ENCODE data around the gene EPHA6. TPM values are rescaled to one million over a fixed set of nuclear protein-coding genes. Genes with fewer than 3 reads are reported as not detected.

Gene EPHA6
- total RNA-seq, 2 donors from 2014 or later = 0.52 to 2.0 TPM

GRCh38 chr3:97102641-97103040 is 288.2 kb downstream of the EPHA6 start:
- H3K27me3 ChIP-seq = no peaks in the 10 kb centered on the region
- ATAC-seq (no peak), DNase-seq (no peak)
- intact Hi-C loops (cut with DNase I) = no loop called here
- no peaks in the 10 kb centered on the region for H3K4me1 ChIP-seq
- no peak overlapping the region for H3K27ac ChIP-seq
- H3K36me3 ChIP-seq (replicated peaks in 1 of 2; ENCODE audit: insufficient read depth in 1 of 2, low read depth in 2 of 2) = no peaks in the 10 kb centered on the region
- TF ChIP-seq CTCF (IDR thresholded peaks at IDR 0.05) = no peak
- no peak for TF ChIP-seq POLR2A (IDR thresholded peaks at IDR 0.05)
- no peak overlapping the region for H3K4me3 ChIP-seq
- no peaks in the 10 kb centered on the region for H3K9me3 ChIP-seq

- intact Hi-C loops (cut with DNase I) = no loop called here
- ATAC-seq (no peak), DNase-seq (no peak)
- WGBS, 2 donors = 49 to 54% methylated on average over 4 of the region's 4 CpGs
- H3K9me3 ChIP-seq = no peaks in the 10 kb centered on the region
- no peaks in the 10 kb centered on the region for H3K27me3 ChIP-seq
- H3K36me3 ChIP-seq (replicated peaks in 1 of 2; ENCODE audit: insufficient read depth in 1 of 2, low read depth in 2 of 2) = no peaks in the 10 kb centered on the region
- TF ChIP-seq POLR2A (IDR thresholded peaks at IDR 0.05) (no peak), CTCF (IDR thresholded peaks at IDR 0.05) (no peak)
- H3K4me3 ChIP-seq = no peak overlapping the region
- no peaks in the 10 kb centered on the region for H3K4me1 ChIP-seq
- H3K27ac ChIP-seq = no peak overlapping the region
Observed at GRCh38 chr3:97105989-97106651, 291.7 kb downstream of the EPHA6 start.

DNA sequence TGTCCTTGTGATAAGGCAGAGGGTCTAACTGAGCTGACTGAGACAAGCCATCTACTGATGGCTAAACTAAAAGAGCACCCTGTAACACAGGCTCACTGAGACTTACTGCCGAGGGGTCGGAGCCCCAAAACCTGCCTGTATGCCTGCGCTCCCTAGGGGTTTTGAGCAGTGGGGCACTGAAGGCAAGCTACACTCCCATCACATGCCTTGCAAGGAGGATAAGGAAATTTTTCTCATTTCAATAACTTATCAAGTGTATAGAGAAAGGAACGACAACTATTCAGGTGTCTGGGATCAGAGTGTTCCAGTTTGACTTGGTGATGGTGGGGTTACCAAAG is 292.2 kb downstream of the EPHA6 start:
- Histone ChIP-seq H3K4me1 (no peaks in the 10 kb centered on the region), H3K4me3 (no peak overlapping the region), H3K27me3 (no peaks in the 10 kb centered on the region), H3K36me3 (replicated peaks in 1 of 2; ENCODE audit: insufficient read depth in 1 of 2, low read depth in 2 of 2) (no peaks in the 10 kb centered on the region), H3K27ac (no peak overlapping the region), H3K9me3 (no peaks in the 10 kb centered on the region)
- 71 to 82% methylated on average over 4 of the region's 4 CpGs for WGBS, 2 donors
- TF ChIP-seq CTCF (IDR thresholded peaks at IDR 0.05) = no peak
- no peak for TF ChIP-seq POLR2A (IDR thresholded peaks at IDR 0.05)
- no peak for ATAC-seq
- DNase-seq = no peak
- intact Hi-C loops (cut with DNase I) = no loop called here

DNA sequence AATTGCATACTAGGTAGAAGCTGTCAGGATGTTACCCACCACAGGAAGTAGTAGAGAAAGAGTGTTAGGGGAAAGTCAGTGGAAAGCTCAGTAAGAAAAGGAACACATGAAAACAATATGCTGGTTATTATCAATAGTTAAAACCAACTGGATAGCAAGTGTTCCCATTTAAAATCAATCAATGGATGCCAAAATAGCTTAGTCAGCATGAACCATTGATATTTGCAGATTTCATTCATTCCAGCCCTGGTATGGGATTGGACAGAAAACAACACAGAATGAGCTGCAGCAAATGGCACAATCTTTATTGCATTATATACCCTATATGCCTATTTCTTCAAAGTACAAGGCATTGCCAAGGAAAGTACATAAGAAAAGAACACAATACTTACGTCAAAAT is 293.7 kb downstream of the EPHA6 start:
- no peak for TF ChIP-seq POLR2A (IDR thresholded peaks at IDR 0.05)
- TF ChIP-seq CTCF (IDR thresholded peaks at IDR 0.05) = no peak
- WGBS, 2 donors = 56 to 63% methylated on average over 1 of the region's 1 CpG
- intact Hi-C loops (cut with DNase I) = no loop called here

GRCh38 chr3:97111244-97111643 is 296.9 kb downstream of the EPHA6 start:
- intact Hi-C loops (cut with DNase I) = no loop called here
- no peak overlapping the region for H3K27ac ChIP-seq
- WGBS, 2 donors = 76 to 81% methylated on average over 1 of the region's 1 CpG
- H3K4me3 ChIP-seq = no peak overlapping the region
- H3K36me3 ChIP-seq (replicated peaks in 1 of 2; ENCODE audit: insufficient read depth in 1 of 2, low read depth in 2 of 2) = no peaks in the 10 kb centered on the region
- H3K27me3 ChIP-seq = no peaks in the 10 kb centered on the region
- ATAC-seq (no peak), DNase-seq (no peak)
- no peaks in the 10 kb centered on the region for H3K4me1 ChIP-seq
- TF ChIP-seq CTCF (IDR thresholded peaks at IDR 0.05) (no peak), POLR2A (IDR thresholded peaks at IDR 0.05) (no peak)
- H3K9me3 ChIP-seq = no peaks in the 10 kb centered on the region

More for the DNA sequence above, 293.7 kb downstream of the EPHA6 start:
- Histone ChIP-seq H3K9me3 (no peaks in the 10 kb centered on the region), H3K4me3 (no peak overlapping the region), H3K36me3 (replicated peaks in 1 of 2; ENCODE audit: insufficient read depth in 1 of 2, low read depth in 2 of 2) (no peaks in the 10 kb centered on the region), H3K27ac (no peak overlapping the region), H3K27me3 (no peaks in the 10 kb centered on the region), H3K4me1 (no peaks in the 10 kb centered on the region)
- DNase-seq (no peak), ATAC-seq (no peak)
